Measurements from ENCODE around the gene ZBTB32.

ZBTB32 gene

DNA sequence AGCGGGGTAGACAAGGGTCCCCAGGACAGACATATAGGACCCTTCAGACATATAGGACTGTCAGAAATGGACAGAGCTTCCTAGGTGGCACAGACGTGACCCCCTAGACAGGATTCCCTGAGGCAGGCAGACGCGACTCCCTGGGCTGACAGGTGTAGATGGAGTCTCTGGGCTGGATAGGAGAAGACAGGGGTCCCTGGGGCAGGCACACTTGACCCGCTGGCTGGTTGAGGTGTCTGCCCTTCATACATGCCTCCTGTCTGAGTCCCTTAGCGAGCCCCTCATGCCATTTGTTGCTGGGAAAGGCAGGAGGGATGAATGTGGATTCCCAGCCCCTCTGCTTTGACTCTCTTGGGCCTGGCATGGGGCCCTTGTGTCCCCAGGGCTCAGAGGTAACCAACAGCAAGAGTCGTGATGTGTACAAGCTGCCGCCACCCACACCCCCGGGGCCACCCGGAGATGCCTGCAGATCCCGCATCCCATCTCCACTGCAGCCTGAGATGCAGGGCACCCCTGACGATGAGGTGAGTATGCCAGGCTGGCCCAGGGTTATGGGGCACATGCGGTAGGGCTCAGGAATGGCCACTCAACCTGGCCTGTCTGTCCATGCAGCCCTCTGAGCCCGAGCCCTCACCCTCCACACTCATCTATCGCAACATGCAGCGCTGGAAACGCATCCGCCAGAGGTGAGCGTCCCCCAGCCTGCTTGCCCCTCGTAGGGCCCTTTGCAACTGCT lies 49.4 kb downstream of the ZBTB32 start:
- no peak for DNase-seq (ENCODE audit: low read depth)

DNA sequence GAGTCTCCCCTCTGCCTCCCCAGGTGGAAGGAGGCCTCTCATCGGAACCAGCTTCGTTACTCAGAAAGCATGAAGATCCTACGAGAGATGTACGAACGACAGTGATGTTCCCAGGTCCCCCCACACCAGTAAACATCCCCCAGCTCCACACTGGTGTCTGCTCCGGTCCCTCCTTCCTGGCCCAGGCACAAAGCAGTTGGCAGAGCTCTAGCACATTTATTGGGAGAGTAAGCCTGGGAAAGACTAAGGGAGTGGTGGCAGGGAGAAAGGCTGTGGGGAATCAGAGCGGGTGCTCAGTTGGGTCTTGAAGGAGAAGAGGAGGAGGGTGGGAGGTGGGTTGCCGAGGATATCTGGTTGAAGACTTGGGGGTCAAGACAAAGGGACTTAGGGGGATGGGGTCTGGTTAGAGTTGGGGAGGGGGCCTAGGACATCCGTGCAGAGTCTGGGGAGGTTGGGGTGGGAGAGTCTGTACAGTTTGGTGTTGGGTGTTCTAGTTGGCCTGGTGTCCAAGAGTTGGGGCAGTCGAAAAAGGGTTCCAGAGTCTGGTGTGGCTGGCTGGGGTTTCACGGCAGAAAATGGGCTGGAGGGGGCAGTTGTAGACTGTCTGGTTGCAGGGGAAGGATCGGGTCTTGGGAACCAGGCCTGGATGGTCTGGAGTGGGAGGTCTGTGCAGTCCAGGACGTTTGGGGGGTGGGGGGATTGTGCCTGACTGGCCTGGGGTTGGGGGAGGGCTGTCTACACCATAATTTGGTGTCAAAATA lies 50.2 kb downstream of the ZBTB32 start:
- DNase-seq (ENCODE audit: low read depth): no peak

DNA sequence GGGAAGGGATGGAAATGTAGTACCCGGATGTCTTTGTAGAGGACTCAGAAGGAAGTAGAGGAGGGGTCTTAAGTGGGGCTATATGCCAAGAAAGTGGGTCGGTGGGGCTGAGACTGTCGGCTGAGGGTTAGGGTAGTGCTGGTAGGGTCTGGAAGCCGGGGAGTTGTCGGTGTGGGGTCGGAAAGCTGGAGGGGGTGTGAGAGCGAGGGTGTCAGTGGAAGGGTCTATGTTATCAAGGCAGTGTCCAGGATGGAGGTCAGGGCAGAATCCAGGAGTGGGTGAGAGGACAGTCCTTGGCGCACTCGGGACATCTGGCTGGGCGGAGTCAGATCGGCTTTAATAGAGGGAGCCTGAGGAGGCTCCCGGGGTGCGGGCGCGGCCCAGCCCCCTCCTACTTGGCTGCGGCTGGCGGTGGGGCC lies 50.8 kb downstream of the ZBTB32 start:
- DNase-seq (ENCODE audit: low read depth): no peak

DNA sequence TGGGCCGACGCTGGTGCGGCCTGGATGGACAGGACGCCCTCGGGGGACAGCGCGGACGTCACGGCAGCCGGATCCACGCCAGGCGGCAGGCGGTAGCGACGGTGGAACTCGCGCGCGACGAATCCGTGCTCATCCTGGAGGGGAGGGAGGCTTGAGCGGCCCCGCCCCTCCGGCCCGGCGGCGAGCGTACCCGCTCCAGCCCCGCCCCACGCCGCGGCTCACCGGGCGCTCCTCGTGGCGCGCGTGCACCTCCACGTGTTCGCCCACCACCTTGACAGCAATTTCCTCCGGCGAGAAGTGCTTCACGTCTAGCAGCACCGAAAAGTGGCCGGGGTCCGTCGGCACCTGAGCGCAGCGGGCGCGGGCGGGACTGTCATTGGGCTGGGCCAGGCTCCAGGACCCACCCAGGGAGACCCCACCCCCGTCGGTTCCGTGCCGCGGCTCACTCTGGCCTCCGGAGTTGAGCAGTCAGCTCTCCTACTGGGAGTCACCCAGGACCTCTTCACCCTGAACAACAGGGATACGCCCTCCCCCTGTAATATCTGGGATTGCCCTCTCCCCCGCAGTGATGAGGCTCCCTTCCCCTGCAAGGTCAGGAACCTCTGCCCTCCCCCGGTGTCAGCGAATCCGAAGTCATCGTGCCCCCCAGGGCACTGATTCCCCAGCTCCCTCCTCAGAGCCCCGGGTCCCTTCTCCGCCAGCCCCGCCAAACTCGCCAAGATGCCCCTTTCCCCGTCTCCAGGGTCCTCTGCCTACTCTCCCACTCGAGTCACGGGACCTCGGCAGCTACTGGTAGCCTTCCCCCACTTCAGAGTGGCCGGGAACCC lies 51.4 kb downstream of the ZBTB32 start:
- DNase-seq (ENCODE audit: low read depth): peak; percentile 46

DNA sequence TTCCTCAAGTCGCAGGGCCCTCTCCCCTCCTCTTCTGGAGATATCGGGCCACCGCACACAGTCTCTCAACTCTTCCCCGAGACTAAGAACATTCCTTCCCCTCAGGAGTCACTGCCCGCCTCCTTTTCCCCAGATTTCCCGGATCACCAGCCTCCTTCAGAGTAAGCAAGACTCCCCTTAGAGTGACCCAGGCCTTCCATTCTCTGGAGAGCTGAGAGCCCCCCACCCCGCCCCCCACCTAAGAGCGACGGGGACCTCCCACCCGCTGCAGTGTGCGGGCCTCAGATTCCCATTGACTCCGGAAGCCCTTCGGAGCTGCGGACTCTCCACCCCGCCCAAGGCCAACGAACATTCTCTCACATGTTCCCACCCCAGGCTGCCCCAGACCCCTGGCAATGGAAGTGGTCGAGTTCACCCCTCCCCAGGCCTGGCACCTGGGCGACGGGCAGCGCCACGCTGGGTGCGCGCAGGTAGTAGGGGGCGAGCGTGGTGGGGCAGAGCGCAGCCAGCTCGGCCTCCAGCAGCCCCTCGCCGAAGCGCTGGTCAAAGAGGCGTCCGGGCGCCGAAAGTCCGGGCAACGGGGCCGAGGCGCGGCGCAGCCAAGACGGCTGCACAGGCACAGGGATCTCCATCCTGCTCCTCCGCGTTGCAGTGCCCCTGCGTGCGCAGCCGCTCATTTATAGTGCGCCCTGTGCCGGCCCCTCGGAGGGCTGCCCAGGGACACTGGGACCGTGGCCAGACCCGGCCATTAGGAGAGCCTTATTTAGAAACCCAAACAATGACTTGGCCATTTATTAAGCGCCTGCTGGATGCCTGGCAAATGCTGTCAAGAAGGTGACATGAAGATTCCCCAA lies 52.2 kb downstream of the ZBTB32 start, which contains the start of gene HSPB6:
HSPB6 (minus strand) TSS at position 653 of the 854 bp plus-strand sequence; CDS start at position 632, 21 bp downstream.
- DNase-seq (ENCODE audit: low read depth): no peak

DNA sequence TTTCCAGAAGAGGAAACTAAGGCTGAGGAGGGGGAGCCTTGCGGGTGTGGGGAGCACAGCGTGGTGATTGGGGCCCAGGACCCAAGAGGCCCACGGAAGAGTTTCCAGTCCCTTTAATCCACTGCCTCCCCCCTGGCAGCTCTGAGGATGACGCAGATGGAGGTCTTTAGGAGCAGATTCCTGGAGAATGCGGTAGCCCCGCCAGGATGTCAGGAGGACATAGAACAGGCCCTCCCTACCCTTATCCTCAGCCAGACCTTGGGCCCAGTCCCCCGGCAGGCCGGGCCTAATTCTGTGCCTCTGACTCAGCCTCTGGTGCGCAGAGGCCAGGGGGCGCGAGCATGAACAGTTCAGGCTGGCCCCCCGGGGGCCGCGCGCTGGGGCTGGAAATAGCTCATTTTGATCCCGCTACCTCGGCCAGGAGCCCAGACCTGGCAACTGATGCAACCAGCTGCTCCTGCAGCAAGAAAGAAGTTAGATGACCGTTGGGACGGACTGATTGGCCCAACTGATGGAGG lies 52.9 kb downstream of the ZBTB32 start:
- no peak for DNase-seq (ENCODE audit: low read depth)

DNA sequence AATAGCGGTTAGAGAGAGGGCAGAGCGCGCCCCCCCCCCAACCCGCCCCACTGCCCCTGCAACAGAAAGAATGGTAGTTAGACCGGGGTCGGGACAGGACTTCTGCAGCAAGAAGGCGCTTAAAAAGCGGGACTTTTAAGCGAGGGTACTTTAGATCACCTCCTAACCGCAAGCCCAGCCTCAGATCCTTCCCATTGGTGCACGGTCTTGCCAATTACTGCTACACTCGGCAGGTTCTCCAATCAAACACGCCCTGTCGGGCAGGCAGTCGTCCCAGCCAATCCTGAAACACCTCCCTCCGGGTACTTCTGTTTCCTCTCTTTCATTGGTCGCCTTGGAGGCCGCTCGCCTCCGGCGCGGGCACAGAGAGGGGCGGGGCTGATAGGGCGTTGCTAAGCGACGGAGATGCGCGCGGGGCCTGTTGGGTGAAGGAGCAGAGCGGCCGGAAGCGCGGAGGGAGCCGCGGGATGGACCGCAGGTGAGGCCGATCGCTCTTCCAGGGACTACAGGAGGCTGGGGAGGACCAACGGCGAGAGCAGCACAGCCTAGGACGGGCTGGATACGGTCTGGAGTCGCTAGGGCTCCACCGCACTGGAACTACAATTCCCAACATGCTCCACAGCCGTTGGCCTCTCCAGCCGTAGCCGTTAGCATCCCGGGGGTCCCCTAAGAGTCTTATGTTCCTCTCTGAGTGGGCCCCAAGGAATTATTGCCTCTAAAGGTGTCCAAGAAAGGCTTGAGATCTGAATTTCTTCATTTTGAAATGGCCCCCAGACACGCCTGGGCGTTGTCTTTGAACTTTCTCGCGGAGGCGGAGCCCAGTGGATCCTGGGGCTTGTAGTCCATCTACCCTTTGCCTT lies 53.6 kb downstream of the ZBTB32 start, which contains the start of gene PROSER3:
PROSER3 (plus strand) TSS at position 428 of the 860 bp plus-strand sequence; CDS start at position 468, 40 bp downstream.
- DNase-seq (ENCODE audit: low read depth): peak; percentile 99

DNA sequence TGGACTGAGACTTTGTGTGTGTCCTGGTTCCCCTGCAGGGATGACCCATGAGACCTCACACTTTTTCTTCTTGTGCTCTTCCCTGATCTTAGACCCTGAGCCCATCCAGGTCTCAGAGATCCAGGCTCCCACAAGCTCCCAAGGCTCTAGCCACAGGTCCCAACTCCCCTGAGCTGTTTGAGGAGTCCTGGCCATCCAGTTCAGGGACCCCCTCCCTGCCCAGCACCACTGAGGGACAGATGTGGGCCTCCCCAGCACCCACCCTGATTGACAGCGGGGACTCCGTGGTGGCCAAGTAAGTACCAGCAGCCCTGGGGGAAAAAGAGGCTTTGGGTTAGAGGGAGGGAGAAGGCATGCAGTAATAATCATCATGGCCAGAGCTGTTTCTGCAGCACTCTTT lies 55.3 kb downstream of the ZBTB32 start:
- no peak for DNase-seq (ENCODE audit: low read depth)

DNA sequence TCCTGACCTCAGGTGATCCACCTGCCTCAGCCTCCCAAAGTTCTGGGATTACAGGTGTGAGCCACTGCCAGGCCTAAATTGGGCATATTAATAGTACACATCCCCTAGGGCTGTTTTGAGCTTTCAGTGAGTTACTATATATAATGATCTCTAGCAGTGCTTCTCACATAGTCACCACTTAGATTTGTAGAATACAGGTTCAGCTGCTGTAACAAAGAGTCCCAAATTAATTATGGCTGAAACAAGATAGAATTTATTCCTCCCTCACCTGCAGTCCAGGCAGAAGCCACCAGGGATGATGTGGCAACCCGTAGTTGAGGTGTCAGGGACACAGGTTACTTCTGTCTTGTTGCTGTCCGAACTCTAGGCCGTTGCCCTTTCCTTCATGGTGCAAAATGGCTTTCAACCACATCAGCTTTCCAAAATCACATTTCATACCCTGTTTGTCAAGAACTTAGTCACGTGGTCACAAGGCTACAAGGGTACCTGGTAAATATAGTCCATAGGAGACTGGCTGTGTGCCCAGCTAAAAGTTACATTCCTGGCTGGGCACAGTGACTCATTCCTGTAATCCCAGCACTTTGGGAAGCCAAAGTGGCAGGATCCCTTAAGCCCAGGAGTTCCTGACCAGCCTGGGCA lies 56.5 kb downstream of the ZBTB32 start:
- DNase-seq (ENCODE audit: low read depth): no peak

DNA sequence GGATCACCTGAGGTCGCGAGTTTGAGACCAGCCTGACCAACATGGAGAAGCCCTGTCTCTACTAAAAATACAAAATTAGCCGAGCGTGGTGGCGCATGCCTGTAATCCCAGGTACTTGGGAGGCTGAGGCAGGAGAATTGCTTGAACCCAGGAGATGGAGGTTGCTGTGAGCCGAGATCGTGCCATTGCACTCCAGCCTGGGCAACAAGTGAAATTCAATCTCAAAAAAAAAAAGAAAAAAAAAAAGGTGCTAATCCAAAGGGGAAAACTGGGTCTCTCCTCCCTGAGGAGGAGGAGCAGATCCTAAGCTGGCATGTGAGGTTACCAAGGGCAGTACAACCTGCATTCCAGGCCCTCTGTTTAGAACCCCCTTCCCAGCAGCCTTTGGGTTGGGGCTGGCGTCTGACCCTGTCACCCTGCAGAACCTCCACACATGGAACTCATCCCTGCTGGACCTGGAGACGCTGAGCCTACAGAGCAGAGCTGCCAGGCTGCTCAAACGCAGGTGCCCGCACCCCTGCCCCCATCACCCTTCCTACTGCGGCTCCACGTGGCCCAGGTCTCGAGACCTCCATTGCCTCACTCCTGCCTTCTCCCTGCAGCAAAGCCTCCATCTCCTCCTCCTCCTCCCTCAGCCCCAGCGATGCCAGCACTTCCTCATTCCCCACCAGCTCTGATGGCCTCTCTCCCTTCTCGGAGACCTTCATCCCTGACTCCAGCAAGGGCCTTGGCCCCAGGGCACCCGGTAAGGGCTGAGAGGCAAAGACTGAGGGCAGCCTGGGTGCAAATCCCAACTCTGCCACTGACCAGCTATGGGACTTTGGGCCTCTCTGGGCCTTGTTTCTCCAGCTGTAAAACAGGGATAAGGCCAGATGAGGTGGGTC lies 60.3 kb downstream of the ZBTB32 start:
- no peak for DNase-seq (ENCODE audit: low read depth)
